Stimulated activated CD4-positive, alpha-beta T cell treated with anti-CD3 and anti-CD28 coated beads, Interleukin-4, amount 100 ng/mL, for 4 hours (primary cell): ENCODE data around the gene SOBP.

Source experiments
- DNase-seq, 2 experiments: peaks; one replicate each; pipeline ENCODE4 v3.0.0-alpha.2; 2020

SOBP gene

DNA sequence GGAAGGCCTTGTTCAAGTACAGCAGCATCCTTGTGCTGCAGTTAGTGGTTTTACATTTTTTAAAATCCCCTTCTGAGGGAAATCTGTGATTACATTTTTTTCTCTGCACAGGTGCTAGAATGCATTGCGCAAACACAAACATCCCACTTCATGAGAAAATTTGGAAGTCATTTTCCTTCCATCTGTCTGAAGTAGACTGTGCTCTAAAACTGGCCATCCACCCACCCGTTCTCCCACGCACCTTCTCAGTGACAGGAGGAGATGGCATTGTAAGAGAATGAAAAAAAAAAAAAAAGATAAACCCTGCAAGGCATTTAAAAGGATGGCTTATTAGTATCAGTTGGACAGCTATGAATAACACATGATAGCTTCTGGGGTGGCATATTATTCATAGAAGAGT lies 65.0 kb downstream of the SOBP start:
- DNase-seq = no peak

DNA sequence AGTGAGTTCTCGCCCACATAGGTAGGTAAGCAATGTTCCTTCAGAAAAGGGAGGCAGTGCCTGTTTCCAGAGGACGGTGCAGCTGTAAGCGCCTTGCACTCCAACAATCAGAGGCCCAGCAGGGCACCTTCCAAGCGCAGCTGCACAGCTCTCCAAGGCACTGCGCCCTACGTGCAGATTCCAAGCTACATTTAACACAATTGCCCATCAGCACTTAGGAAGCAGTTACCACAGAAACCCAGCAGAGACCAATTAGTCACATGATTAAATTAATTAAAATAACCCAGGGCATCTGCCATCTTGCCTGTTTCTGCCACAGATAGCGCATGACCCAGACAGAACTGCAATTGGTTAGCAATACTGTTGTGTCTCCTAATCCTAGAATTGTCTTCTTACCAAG lies 65.5 kb downstream of the SOBP start:
- no peak for DNase-seq

DNA sequence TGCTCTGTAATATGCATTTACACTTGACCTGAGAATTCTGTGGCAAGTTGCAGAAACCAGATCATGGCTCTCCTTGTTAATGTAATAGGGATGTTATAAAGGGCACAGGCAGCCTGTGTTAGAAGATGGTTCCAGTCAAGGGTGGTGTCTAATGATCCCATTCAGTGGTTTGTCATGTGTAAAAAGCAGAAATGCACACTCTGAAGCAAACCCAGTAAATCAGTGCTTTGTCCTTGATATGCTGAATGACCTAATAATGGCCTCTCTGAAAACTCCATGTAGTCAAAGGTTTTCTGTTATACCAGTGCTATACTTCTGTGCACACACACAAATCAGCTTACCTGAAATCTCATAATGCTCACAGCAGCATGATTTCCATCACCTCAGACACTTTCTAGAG lies 66.2 kb downstream of the SOBP start:
- no peak for DNase-seq

DNA sequence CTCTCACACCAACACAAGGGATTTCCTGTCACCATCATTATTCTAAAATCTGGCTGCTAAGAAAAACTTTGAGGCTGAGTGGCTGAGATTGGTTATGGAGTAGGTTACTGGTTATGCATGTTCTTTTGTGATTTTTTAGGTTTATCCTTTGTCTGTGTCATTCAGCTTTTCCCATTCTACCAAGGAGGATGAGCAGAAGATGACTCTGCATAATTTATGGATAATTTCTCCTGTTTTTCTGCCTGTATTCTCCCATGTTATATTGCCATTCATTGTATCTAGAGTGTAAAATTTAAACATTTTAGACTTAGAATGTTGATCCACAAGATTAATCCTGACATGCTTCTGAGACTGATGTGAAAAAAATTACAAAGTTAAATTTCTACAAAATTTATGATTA lies 67.8 kb downstream of the SOBP start:
- DNase-seq = no peak

DNA sequence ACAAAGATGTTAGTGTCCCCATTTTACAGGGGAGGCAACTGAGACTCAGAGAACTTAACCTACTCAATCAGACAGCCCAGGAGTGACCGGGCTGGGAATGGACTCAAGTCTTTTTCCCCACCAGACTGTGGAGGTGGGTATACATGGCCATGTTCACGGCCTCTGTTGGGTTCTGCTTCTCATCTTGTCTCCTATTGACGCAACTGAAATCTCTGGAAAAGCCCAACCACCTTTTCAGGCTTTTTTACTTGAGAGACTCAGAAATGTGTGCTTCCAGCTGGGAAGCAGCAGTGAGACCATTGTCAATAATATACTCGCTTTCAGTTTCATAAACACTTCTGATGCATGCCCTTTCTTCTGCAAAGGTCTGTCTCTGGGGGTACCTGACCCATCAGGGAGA lies 70.7 kb downstream of the SOBP start:
- no peak for DNase-seq

DNA sequence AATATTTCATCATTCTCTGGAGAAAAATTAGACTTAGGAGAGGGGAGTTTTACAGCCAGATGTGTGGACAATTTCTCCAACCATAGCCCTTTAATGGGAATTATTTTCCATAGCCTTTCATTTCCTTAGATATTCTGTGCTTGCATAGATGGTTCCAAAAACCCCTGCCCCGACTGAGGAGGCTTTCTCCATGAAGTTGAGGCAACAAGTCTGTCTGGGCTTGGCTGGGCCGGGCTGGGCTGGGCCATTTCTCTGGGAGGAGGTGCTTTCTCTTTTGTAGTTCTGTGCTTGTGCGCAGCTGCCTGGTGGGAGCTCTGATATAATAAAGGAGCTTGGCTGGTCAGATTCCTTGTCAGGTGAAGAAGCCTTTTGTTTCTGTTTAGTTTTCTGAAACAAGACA lies 71.4 kb downstream of the SOBP start:
- no peak for DNase-seq

DNA sequence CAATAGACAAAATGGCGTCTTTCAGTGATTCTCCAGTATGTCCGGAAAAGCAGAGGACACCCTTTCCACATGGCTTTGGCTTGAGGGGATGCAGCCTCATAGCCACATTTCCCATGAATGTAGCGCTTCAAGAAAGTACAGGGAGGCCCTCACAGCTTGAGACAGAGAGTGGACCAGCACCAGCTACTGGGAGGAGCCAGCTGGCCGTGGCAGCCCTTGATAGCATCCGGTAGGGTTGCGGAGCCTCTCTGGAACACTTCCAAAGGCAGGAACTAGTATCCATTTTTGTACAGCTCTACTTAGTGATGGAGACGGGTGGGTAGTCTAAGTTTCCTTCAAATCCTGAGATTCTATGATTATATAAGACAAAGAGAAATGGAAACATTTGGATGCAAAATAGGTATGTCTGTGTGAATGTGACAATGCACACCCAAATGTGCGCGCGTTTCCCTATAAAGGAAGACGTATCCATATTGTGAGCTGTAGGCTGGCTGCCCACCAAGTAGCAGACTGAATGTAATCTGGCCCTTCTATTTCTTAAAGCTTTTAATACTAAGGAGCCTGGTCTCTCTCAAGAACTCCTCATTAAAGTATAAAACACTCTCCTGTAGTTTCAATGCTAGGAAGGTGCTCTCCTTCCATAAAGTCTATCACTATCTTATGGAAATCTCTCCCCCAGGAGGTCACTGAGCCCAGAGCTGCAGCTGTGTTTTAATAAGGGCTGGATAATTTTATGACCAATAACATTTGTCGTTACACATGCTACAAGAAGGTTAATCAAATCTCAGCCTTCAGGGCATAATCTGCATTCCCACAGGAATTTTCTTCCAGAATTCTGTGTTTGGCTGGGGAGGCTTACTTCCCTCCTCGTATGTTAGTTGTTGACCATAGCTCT lies 74.0 kb downstream of the SOBP start:
- DNase-seq = no peak

DNA sequence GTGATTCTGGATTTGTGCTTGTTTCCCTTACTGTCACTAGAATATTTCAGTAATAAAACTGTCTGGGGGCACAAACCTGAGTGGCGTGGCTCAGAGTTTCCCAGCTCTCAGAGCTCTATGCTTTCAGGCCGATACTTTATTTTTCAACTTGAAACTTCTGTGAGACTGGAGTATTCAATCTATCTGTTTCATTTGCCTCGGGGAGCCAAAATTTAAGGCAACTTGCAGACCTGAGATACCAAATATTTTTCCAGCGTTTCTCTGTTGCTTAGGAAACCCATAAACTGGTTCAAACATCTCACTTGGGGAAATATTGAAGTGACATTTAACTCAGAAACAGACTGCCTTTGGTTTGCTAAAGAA lies 74.7 kb downstream of the SOBP start:
- no peak for DNase-seq

DNA sequence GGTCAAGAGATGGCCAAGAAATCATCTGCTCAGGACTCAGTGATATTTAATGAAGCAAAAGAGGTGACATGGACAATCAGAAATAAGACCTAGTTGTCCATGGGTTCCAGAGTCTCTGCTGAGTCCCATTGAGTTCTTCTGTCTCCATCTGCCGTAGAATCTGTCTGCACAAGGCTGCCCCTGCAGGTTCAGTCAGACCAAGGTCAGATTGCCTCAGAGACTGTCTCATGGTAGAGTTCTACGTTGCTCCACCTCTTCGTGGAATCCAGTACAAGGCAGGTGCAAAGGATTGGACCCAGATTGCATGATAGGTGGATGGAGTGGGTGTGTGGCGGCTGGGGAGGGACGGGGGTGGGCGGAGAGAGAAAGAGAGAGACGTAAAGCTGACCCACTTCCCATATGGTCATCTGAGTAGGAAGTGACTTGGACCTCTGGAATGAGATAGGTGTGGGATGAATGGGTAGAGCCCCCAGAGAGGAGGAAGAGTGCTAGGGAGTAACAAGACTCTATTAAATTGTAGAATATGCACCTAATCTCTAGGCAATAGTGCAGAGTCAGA lies 75.3 kb downstream of the SOBP start:
- DNase-seq = no peak

DNA sequence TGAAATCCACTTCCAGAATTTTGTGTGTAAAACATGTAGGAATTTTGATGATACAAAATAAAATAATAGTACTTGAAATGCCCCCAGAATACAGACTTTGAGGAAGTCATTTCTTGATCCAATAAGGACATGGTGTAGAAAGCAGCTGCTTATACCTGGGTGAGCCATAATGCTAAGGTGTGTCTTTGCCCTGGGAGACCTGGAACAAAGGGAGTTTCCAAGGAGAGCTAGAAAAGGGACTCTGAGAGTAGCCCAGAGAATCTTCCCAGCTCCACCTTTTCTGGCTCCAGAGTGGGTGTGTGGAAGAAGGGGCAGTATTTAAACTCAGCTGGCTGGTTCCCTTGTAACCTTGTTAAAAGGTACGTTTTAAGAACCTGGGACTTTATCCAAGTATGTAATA lies 77.7 kb downstream of the SOBP start:
- no peak for DNase-seq

DNA sequence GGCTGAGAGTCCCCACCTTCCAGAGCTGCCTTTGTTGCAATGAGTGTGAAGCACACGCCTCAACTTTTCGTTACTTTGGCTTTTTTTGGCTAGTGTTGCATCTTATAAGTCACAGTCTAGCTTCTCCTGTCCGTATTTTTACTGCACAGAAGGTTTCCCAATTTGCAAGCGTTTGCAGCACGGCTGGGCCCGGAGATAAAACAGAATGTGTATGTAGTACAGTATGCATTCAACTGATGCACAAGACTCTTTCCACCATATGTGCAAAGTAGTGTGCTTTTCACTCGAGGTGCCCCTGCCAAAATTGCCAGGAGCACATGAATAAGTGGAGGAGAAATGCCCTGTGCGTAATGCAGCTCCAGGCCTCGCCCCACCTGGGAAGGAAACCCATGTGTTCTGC lies 79.6 kb downstream of the SOBP start:
- no peak for DNase-seq

DNA sequence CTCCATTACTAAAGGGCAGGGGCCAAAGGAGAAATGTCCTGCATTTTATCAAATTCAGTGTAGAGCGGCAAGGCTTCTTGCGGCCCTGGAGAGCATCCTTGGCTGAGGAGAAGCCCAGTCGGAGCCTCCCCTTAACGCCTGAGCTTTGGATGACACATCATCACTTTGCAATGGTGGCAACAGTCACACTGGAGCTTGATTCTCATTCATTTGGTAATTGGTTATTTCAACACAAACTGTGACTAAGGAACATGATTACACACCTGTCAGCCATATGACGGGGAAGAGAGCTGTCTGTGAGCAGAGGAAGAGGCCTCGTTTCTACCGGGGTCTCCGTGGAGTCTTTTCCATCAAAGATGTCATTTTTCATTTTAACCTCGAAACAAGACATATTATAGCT lies 81.4 kb downstream of the SOBP start:
- no peak for DNase-seq

DNA sequence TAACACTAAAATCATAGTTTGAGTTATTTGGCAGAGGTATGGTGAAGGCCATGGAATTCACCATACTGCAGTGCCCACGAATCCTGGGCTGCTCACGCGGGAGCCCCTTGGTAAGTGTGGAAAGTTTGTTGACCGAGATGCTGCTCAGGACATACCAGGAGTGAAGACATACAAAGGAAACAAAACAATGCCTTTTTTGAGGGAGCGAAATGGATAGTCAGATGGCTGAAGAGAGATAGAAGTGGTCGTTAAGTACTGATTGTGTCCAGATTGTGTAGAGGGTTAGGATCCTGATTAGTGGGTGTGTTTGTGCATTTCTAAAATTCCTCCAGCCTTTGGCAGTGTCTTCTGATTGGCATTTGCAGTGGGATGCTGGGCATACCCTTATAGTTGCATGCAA lies 83.0 kb downstream of the SOBP start:
- DNase-seq = no peak

DNA sequence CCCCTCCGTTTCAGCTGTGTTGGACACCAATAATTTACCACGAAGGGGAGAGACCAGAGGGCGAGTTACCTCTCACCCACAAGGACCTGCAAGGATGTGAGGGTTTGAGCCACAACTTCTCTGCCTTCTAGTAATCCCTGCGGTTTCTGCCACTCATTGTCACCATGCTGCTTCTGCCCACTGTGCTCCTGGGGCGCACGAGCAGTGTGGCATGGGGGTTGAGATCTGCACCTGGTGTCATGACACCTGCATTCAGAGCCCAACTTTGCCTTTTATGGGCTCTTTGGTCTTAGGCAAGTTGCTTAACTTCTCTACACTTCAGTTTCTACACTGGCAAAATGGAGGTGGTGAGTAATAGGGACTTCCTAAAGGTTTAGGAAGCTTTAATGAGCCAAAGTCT lies 84.9 kb downstream of the SOBP start:
- DNase-seq = no peak

DNA sequence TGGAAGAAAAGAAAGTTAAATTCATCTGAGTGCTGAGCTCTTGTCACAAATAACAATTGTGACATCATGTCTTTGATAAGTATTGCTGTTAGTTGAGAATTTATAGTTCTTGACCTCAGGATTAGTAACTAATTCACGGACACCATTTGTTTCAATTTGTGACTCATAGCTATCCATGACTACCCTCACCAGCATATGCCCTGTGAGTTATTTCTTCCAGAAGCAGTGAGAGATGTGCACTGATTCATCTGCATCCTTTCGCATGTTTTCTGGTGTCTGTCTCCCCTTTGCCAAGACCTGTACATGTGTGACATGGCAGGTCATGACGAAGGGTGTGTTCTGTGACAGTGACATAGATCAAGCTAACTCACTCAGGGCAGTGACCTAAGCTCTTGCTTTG lies 86.9 kb downstream of the SOBP start:
- DNase-seq = no peak

DNA sequence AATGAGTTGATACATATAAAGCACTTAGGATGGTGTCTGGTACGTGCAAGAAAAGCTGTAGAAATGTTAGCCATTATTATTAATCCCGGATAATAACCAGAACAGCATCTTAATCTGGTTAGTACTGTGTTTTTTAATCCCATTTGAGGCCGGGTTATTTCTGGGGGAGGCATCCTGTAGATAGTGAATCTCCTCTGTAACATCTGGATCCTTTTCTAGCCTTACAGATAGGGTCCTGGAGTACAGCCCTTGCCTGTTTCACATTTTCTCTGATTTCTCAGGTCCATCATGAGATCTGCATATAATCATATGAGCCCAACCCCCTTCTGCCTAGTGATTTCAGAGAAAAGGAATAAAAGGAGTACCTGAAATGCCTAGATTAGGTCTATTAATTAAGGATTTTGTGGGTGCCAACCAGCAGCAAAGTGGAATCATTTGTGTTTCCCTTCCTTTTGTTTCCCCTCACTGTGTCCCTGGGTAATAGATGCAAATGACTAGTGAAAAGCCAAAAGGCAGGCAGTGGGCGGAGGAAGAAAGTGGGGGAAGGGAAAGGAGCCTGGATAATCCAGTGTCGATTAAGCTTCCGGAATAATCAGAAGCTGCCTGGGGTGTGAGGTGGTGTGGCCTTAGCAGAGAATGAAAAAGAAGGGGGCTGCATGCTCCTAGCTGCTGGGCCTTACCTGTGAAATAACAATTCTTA lies 88.9 kb downstream of the SOBP start:
- no peak for DNase-seq

DNA sequence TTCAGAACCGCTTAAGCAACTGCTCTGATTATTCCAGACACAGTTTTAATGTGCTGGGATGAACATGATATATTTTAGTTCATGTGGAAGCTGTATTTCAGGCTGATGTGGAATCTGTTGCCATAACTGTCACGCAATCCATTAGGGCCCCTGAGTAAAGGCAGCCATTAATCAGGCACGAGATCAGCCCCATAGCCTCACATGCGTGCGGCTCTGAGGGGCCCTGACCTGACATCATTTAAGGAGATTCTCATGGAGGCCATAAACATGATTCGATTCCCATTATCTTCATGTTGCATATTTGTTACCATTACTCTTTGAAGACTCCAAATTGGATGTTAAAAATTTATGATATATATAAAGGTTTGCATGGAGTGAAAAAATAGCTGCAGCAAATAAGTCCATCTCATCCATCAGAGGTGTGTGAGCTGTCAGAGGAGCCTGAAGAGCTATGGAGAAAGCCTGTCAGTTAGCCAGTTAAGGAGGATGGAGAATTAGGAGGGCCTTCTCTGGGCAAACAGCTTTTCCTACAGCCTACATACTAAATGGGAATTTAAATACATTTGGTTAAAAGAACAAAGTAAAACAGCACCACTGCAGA lies 89.6 kb downstream of the SOBP start:
- no peak for DNase-seq

DNA sequence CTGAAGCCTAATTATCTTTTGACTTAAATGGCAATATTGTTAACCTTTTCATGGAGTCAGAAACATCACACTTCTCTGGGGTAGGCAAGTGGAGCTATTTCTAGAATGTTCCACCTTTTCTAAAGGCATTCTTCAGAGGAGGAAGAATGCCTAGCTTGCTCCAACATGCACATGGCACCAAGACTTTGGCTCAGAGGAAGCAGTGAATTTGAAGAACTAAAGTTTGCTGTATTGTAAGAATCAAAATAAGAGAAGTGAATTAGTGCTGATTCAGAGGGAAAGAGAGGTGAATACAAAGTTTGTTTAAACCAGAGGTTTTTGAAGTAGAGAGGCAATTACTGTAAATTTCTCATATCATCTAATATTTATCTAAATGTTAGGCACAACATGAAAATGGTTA lies 92.2 kb downstream of the SOBP start:
- DNase-seq = no peak

DNA sequence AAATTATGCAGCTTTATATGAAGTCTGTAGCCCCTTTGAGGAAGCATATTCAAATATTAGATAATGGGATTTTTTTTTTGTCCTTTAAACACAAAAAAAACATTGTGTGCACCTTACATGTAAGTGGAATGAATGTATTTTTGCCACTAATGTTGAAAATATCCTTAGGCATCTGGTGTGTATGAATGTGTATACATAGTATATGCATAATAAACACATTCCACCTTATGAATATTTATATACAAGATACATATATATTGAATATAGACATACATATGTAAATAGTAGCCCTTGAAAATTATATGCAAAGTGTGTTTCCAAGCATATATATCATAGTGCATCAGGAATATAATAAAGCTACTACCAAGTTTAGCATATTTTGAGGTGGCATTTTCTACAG lies 94.8 kb downstream of the SOBP start:
- DNase-seq = no peak

DNA sequence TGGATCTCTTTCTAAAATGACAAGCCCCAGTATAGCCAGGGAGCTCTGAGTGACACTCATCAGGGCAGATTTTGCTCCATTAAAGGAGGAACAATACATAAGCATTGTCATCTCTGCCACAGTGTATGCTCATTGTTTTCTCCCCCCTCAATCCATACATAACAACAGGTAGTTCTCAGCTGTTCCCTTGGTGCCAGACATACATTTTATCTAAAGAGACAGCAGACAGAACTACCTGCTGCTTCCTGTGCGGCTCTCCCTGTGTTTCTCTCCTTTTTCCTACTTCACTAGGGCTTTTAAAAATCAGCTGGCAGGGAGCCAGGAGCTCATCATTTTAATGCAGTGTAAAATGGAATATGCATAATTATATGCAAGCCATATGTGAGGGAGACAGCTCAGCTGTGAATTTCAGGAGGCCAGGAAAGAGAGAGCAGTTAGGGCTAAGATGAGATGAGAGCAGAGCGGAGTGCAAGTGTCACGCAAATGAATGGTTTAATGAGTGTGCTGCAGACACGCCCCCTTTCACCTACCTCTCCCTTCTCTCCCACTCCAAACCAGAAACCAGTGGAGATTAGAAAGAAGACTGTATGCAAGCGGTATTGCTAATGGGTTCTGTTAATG lies 96.0 kb downstream of the SOBP start:
- DNase-seq = no peak

DNA sequence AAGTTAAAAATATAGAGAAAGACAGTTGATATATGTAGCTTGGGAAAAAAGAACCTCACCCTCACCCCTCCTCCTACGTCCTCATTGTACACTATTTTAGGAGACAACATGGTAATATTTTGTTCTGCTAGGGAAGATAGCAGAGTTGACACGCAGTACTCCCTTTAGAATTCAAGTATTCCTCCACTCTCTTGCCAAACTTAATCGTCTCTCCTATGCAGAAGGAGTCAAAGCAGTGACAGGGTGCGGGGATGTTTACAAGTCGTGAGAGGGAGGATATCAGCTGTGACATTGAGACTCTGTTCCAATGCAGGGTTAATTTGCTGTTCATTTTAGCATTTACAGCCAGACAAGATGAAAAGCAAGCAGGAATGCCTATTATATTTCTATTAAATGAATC lies 97.5 kb downstream of the SOBP start:
- DNase-seq = no peak

DNA sequence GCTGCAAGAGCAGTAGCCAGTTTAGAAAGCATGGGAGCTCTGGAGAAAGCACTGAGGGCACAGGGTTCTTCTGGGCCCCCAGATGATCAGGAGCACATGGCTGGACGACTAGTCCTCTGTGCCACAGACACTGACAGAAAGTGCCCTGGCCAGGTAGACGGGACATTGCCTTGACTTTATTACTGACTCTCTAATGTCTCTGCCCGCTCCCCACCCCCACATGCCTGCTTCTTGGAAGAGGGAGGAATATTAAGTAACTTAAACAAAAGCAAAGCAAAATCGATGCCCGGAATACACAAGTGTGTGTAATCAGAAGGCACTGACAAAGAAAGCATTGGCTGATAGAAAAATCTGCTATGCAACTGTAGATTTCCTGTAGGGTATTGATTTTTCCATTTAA lies 99.3 kb downstream of the SOBP start:
- DNase-seq = no peak

DNA sequence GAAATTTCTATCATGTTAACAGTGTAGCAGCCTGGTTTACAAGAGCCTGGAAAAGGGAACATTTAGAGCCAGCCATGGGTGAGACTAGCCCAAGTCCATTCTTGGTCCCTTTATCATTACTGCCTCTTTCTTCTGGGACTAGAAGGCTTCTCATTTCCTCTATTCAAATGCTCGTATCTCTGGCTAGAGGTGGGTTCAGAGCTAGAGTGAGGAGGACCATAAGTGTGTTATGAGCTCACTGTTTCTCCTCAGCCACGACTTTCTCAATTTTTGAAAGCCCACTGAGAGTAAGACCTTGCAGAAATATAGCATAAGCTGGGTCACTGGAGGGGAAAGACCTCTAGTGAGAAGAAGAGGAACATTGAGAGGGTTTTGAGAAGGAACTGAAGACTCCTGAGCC lies 100.0 kb downstream of the SOBP start:
- no peak for DNase-seq

DNA sequence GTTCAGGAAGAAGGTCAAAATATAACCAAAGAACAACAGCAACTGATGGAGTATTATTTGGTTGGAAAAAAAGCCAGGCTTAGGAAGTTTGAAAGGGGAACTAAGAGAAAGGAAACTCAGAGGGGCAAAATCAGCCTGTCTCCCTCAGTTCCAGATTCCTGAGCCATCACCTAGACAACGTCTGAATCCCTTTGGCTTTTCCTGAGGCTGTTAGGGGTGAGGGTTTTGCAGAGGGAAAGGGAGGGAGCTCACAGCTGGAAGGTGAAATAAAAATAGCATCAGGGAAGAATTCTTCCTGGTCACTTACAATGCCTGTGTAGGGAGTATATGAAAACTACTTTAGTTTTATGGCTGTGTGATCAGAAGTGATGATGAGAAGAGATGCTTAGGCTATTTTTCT lies 100.5 kb downstream of the SOBP start:
- DNase-seq = no peak
